Naive thymus-derived CD4-positive, alpha-beta T cell (primary cell): ENCODE data around the gene PLEKHG1. TPM values are rescaled to one million over a fixed set of nuclear protein-coding genes. Genes with fewer than 3 reads are reported as not detected.
A peak's percentile ranks its signal among the peaks of the same experiment; 100 is the strongest.

Experiments used
- ATAC-seq: fragments of 150-1000 bp; cut with Tn5 transposase; 2 replicates; pipeline ENCODE4 v1.10.0; 2021; ENCODE audit warnings: mild to moderate bottlenecking, moderate library complexity
- CTCF ChIA-PET: fragments of 350-600 bp; sonication (Branson Sonifier 250); formaldehyde crosslinking; loops from one replicate; lab custom pipeline; 2021; ENCODE audit warnings: antibody characterized with exemption; lab: Charles Lee
- POLR2A ChIA-PET: fragments of 350-600 bp; sonication (Branson Sonifier 250); formaldehyde crosslinking; loops from one replicate; lab custom pipeline; 2021; ENCODE audit warnings: antibody characterized with exemption, inconsistent platforms; lab: Charles Lee
- DNase-seq, 9 donors: peaks; one replicate each; pipeline versions ENCODE4 v3.0.0 to v3.0.0-alpha.2; 2020 to 2022; ENCODE audit warnings: mixed read lengths in 1 of 9
- H3K27ac ChIP-seq: one replicate; pipeline ENCODE4 v1.7.0; 2013; ENCODE audit warnings: mild to moderate bottlenecking, low read depth, low read length, moderate library complexity
- H3K27me3 ChIP-seq, 2 donors: one replicate each; pipeline ENCODE4 v1.7.0; 2013; ENCODE audit warnings: low read length in 2 of 2, mild to moderate bottlenecking in 2 of 2, moderate library complexity in 2 of 2; ENCODE audit not compliant: control insufficient read depth in 2 of 2, insufficient read depth in 2 of 2
- H3K36me3 ChIP-seq, 3 experiments: 1 replicate in 2 of 3; 2 replicates in 1 of 3; pipeline ENCODE4 v1.7.0; 2013; ENCODE audit warnings: low read length in 3 of 3, mild to moderate bottlenecking in 3 of 3, moderate library complexity in 1 of 3; ENCODE audit not compliant: insufficient read depth in 3 of 3, control insufficient read depth in 2 of 3
- H3K4me1 ChIP-seq, 2 donors: one replicate each; pipeline ENCODE4 v1.7.0; 2013; ENCODE audit warnings: low read length in 2 of 2, mild to moderate bottlenecking in 2 of 2, moderate library complexity in 1 of 2; ENCODE audit not compliant: control insufficient read depth in 2 of 2, insufficient read depth in 2 of 2
- H3K4me3 ChIP-seq: 2 replicates; pipeline ENCODE4 v1.7.0; 2013; ENCODE audit warnings: mild to moderate bottlenecking, low read length
- H3K9me3 ChIP-seq, 3 experiments: 1 replicate in 2 of 3; 2 replicates in 1 of 3; pipeline ENCODE4 v1.7.0; 2013; ENCODE audit warnings: low read length in 3 of 3; ENCODE audit not compliant: control insufficient read depth in 2 of 3
- H3K27ac Mint-ChIP-seq, 9 donors: one replicate each; pipeline ENCODE4 v1.8.0; 2020 to 2022; ENCODE audit warnings: mixed read lengths in 9 of 9, mild to moderate bottlenecking in 8 of 9, moderate library complexity in 5 of 9, inconsistent platforms in 2 of 9
- H3K27me3 Mint-ChIP-seq, 5 donors: one replicate each; pipeline ENCODE4 v1.8.0; 2021 to 2022; ENCODE audit warnings: mixed read lengths in 5 of 5, mild to moderate bottlenecking in 1 of 5
- H3K36me3 Mint-ChIP-seq, 5 donors: one replicate each; pipeline ENCODE4 v1.8.0; 2020 to 2022; ENCODE audit warnings: mixed read lengths in 5 of 5, mild to moderate bottlenecking in 3 of 5, inconsistent platforms in 1 of 5
- H3K4me1 Mint-ChIP-seq, 7 donors: one replicate each; pipeline ENCODE4 v1.8.0; 2020 to 2022; ENCODE audit warnings: mixed read lengths in 7 of 7, mild to moderate bottlenecking in 3 of 7, inconsistent platforms in 1 of 7
- H3K4me3 Mint-ChIP-seq, 10 donors: one replicate each; pipeline ENCODE4 v1.8.0; 2020 to 2022; ENCODE audit warnings: mild to moderate bottlenecking in 10 of 10, mixed read lengths in 10 of 10, moderate library complexity in 6 of 10, inconsistent platforms in 2 of 10
- H3K9me3 Mint-ChIP-seq, 11 donors: one replicate each; pipeline ENCODE4 v1.8.0; 2020 to 2022; ENCODE audit warnings: mixed read lengths in 11 of 11, mild to moderate bottlenecking in 4 of 11, inconsistent platforms in 1 of 11, moderate library complexity in 1 of 11
- intact Hi-C, 2 donors: fragments of 100-400 bp; cut with micrococcal nuclease; formaldehyde crosslinking; loops; one replicate each; pipeline ENCODE4 v1.15.1; 2023
- polyA plus RNA-seq, 2 donors: library from polyadenylated mRNA; unstranded; fragments of 300-500 nt; fragmentation: Illumina TruSeq; gene quantifications; one replicate each; pipeline ENCODE4 v1.2.3, GENCODE V29; 2021
- total RNA-seq, 6 experiments: library from RNA in 5 of 6; stranded (reverse) in 5 of 6; gene quantifications; 1 replicate in 5 of 6; 2 replicates in 1 of 6; pipeline ENCODE4 v1.2.3 and lab custom pipeline; 2021 to 2026

Gene PLEKHG1
- total and polyA plus RNA-seq, 7 experiments from 2014 or later = 0.57 to 2.6 (median 0.69) TPM; not detected in 1

GRCh38 chr6:150638765-150639164 lies 39.1 kb downstream of the PLEKHG1 start:
- Histone ChIP-seq H3K27ac (no peak overlapping the region), H3K27me3 (no peaks in the 10 kb centered on the region), H3K9me3 (no peaks in the 10 kb centered on the region), H3K4me3 (no peak overlapping the region), H3K36me3 (no peaks in the 10 kb centered on the region), H3K4me1 (no peaks in the 10 kb centered on the region)
- peaks cover 4 to 29% (median 14%) of the 10 kb centered on the region in 5 donors for H3K27me3 Mint-ChIP-seq
- no peak for DNase-seq
- intact Hi-C loops = no loop called here
- ChIA-PET POLR2A (no interaction called here), CTCF (interaction anchor here (0.7 kb wide), 1 partner anchor 40 kb away, joined by 5 read pairs; no protein-coding TSS in a partner anchor)
- no peak overlapping the region for H3K27ac Mint-ChIP-seq
- ATAC-seq = no peak
- peaks cover 0 to 5% (median 5%) of the 10 kb centered on the region in 7 donors for H3K4me1 Mint-ChIP-seq
- no peaks in the 10 kb centered on the region for H3K36me3 Mint-ChIP-seq
- no peak overlapping the region for H3K4me3 Mint-ChIP-seq
- H3K9me3 Mint-ChIP-seq = peaks cover 0 to 2% (median 0%) of the 10 kb centered on the region in 11 donors

GRCh38 chr6:150639823-150640331 lies 40.2 kb downstream of the PLEKHG1 start:
- H3K36me3 ChIP-seq = no peaks in the 10 kb centered on the region
- Mint-ChIP-seq H3K27ac (no peak overlapping the region), H3K4me3 (no peak overlapping the region), H3K9me3 (peaks cover 0 to 2% (median 0%) of the 10 kb centered on the region in 11 donors), H3K36me3 (no peaks in the 10 kb centered on the region), H3K4me1 (peaks cover 0 to 5% (median 5%) of the 10 kb centered on the region in 7 donors), H3K27me3 (peaks cover 3 to 23% (median 16%) of the 10 kb centered on the region in 5 donors)
- H3K4me1 ChIP-seq = no peaks in the 10 kb centered on the region
- peaks cover 0 to under 1% of the 10 kb centered on the region in 2 donors for H3K27me3 ChIP-seq
- ATAC-seq (no peak), DNase-seq (no peak)
- POLR2A ChIA-PET = no interaction called here
- no peak overlapping the region for H3K4me3 ChIP-seq
- no peaks in the 10 kb centered on the region for H3K9me3 ChIP-seq
- intact Hi-C loops = no loop called here
- CTCF ChIA-PET = no interaction called here
- no peak overlapping the region for H3K27ac ChIP-seq

- ATAC-seq (no peak), DNase-seq (no peak)
- Histone ChIP-seq H3K4me3 (no peak overlapping the region), H3K36me3 (no peaks in the 10 kb centered on the region), H3K27ac (no peak overlapping the region), H3K4me1 (no peaks in the 10 kb centered on the region), H3K9me3 (no peaks in the 10 kb centered on the region), H3K27me3 (peaks cover 0 to 4% of the 10 kb centered on the region in 2 donors)
- peaks cover 0 to 2% (median 0%) of the 10 kb centered on the region in 11 donors for H3K9me3 Mint-ChIP-seq
- H3K27ac Mint-ChIP-seq = peak overlapping the region in 1 of 9 donors; percentile 9
- intact Hi-C loops = no loop called here
- POLR2A ChIA-PET = no interaction called here
- CTCF ChIA-PET = no interaction called here
- no peaks in the 10 kb centered on the region for H3K36me3 Mint-ChIP-seq
- H3K4me1 Mint-ChIP-seq = peaks cover 0 to 5% (median 5%) of the 10 kb centered on the region in 7 donors
- H3K4me3 Mint-ChIP-seq = no peak overlapping the region
- peaks cover 3 to 26% (median 22%) of the 10 kb centered on the region in 5 donors for H3K27me3 Mint-ChIP-seq
Observed at GRCh38 chr6:150640556-150641209, 41.0 kb downstream of the PLEKHG1 start.

DNA sequence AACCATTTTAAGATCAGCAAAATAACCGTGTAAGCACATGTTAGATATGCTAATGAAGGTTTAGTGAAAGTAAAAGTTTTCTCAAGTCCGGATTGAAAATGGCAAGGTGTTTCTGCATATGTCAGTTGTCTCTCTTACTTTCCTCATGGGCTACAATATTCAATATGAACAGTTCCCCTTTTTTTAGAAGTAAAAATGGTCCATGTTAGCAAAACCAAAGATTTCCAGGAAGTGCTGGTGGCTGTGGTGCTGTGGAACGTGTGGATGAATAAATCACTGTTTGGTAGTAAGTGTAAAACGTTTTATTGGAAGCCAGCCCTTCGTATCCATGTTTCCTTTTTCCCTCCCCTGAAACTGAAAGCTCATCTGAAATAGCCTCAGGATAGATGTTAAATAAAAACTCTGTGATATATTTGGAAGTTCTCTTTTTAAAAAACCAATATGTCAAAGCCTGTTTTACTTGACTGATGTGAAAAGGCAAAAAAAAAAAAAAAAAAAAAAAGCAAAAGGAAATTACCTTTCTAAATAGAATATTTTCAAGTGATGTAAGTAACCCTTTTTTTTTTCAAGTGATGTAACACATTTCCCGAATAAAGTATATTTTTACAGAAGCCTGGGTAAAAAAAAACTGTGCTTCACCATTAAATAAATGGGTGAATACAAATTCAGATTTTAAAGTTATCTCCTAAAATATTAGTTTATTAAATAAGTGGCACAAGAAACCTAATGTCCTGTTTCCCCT lies 41.9 kb downstream of the PLEKHG1 start:
- Histone ChIP-seq H3K27me3 (peaks cover 0 to 4% of the 10 kb centered on the region in 2 donors), H3K27ac (no peak overlapping the region), H3K4me1 (no peaks in the 10 kb centered on the region), H3K36me3 (no peaks in the 10 kb centered on the region), H3K4me3 (peak overlapping the region; percentile 3), H3K9me3 (no peaks in the 10 kb centered on the region)
- peak; percentile 16 for ATAC-seq
- Mint-ChIP-seq H3K9me3 (peaks cover 0 to 2% (median 0%) of the 10 kb centered on the region in 11 donors), H3K36me3 (no peaks in the 10 kb centered on the region), H3K27ac (peak overlapping the region in 1 of 9 donors; percentile 69), H3K27me3 (peaks cover 0 to 30% (median 22%) of the 10 kb centered on the region in 5 donors), H3K4me1 (peaks cover 0 to 5% (median 5%) of the 10 kb centered on the region in 7 donors), H3K4me3 (peak overlapping the region in 7 of 10 donors; percentile 33 to 70 (median 62))
- ChIA-PET POLR2A (no interaction called here), CTCF (no interaction called here)
- no peak for DNase-seq
- intact Hi-C loops = no loop called here

DNA sequence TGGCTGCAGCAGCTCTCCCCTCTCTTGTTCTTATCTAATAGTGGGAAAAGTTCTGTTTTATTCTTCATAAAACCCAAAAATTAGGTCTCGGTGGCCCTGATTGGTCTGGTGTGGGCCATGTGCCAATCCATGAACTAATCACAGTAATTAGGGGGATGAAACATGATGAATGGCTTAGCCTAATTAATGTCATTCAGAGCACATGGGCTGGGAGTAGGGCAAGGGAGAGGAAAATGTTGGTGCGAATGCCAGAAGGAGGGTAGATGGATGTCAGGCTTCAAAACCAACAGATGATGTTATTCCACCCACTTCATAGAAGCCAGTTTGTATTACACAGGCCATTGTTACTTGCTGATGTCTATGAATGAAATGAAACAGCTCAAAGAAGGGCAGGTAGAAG lies 46.5 kb downstream of the PLEKHG1 start:
- Mint-ChIP-seq H3K27ac (no peak overlapping the region), H3K27me3 (peaks cover 0 to 21% (median 7%) of the 10 kb centered on the region in 5 donors), H3K36me3 (no peaks in the 10 kb centered on the region), H3K9me3 (no peaks in the 10 kb centered on the region), H3K4me1 (peaks cover 0 to 5% (median 4%) of the 10 kb centered on the region in 7 donors), H3K4me3 (no peak overlapping the region)
- Histone ChIP-seq H3K9me3 (no peaks in the 10 kb centered on the region), H3K36me3 (no peaks in the 10 kb centered on the region), H3K4me3 (no peak overlapping the region), H3K4me1 (no peaks in the 10 kb centered on the region), H3K27me3 (peaks cover 0 to 4% of the 10 kb centered on the region in 2 donors), H3K27ac (no peak overlapping the region)
- intact Hi-C loops = no loop called here
- ChIA-PET POLR2A (no interaction called here), CTCF (no interaction called here)
- ATAC-seq (no peak), DNase-seq (no peak)

DNA sequence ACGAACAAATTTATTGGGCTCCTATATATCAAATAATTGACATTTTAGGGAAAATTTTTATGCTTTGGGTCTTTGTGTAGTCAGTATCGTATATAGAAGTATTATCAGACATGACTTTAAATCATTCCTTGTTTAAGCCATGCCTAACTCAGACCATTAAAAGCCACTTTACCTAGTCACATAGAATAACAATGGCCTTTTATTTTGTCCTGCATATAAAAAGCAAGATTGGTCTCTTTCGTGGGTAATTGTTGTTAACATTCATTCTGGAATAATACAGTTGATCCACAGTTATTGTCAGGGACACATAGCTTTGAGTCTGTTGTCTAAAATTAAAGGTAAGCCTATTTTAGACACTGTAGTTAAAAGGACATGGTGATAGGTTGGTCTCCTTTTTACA lies 47.4 kb downstream of the PLEKHG1 start:
- Histone ChIP-seq H3K9me3 (no peaks in the 10 kb centered on the region), H3K27me3 (peaks cover 0 to 4% of the 10 kb centered on the region in 2 donors), H3K36me3 (no peaks in the 10 kb centered on the region), H3K27ac (no peak overlapping the region), H3K4me3 (no peak overlapping the region), H3K4me1 (no peaks in the 10 kb centered on the region)
- no peak overlapping the region for H3K27ac Mint-ChIP-seq
- no peaks in the 10 kb centered on the region for H3K9me3 Mint-ChIP-seq
- no peak for ATAC-seq
- H3K4me1 Mint-ChIP-seq = peaks cover 0 to 2% (median 0%) of the 10 kb centered on the region in 7 donors
- ChIA-PET CTCF (no interaction called here), POLR2A (no interaction called here)
- H3K4me3 Mint-ChIP-seq = no peak overlapping the region
- H3K36me3 Mint-ChIP-seq = no peaks in the 10 kb centered on the region
- peaks cover 0 to 18% (median 7%) of the 10 kb centered on the region in 5 donors for H3K27me3 Mint-ChIP-seq
- intact Hi-C loops = no loop called here
- DNase-seq = no peak
